Keratinocyte (primary cell): ENCODE measurements around the gene SETX.

Experiments used
- EZH2 ChIP-seq: IDR thresholded peaks from one replicate; pipeline ENCODE4 v1.6.1; 2012; ENCODE audit warnings: inconsistent platforms, mild to moderate bottlenecking, low read length, moderate library complexity
- TF ChIP-seq, protein P1 (sequence below), 3 experiments: IDR thresholded peaks in 1 of 3; conservative IDR thresholded peaks in 1 of 3; optimal IDR thresholded peaks in 1 of 3; 2 replicates in 2 of 3; 3 replicates in 1 of 3; pipeline versions ENCODE3 to v1.5.1; 2011; ENCODE audit warnings: low read length in 3 of 3, mild to moderate bottlenecking in 3 of 3, moderate library complexity in 2 of 3, control low read depth in 1 of 3, inconsistent platforms in 1 of 3; ENCODE audit not compliant: insufficient read depth in 2 of 3; ENCODE audit errors: extremely low read depth in 1 of 3

DNA sequence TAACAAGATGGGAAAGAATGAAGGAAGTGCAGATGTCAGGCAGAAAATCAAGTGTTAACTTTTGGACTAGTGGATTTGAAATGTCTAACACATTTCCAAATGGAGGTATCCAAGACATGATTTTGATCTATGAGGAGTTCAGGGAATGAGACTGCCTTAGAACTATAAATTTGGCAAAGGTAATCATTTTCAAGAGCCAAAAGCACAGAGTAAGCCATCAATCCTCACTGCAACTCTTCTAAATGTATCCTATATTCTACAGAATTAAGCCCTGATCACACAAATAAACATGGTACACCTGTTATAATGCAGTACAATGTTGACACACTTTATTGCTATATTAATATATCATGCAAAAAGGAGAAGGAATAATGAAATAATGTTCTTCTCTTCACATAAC, 55.6 kb downstream of the SETX start:
- TF ChIP-seq, protein P1, sequence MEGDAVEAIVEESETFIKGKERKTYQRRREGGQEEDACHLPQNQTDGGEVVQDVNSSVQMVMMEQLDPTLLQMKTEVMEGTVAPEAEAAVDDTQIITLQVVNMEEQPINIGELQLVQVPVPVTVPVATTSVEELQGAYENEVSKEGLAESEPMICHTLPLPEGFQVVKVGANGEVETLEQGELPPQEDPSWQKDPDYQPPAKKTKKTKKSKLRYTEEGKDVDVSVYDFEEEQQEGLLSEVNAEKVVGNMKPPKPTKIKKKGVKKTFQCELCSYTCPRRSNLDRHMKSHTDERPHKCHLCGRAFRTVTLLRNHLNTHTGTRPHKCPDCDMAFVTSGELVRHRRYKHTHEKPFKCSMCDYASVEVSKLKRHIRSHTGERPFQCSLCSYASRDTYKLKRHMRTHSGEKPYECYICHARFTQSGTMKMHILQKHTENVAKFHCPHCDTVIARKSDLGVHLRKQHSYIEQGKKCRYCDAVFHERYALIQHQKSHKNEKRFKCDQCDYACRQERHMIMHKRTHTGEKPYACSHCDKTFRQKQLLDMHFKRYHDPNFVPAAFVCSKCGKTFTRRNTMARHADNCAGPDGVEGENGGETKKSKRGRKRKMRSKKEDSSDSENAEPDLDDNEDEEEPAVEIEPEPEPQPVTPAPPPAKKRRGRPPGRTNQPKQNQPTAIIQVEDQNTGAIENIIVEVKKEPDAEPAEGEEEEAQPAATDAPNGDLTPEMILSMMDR (optimal IDR thresholded peaks at IDR 0.05 in 1 of 3, IDR thresholded peaks at IDR 0.05 in 1 of 3, conservative IDR thresholded peaks at IDR 0.05 in 1 of 3; ENCODE audit: extremely low read depth in 1 of 3, insufficient read depth in 2 of 3, low read length in 3 of 3) = no peak
- no peak for TF ChIP-seq EZH2
